Liver (tissue), 3 donors: ENCODE results near the gene HRH3.

ENCODE experiments used
- CTCF ChIP-seq: fragments of 150-350 bp; IDR thresholded peaks from 2 replicates; pipeline ENCODE4 v1.5.1; 2017; ENCODE audit warnings: improper control_type of control experiment, low read depth, low read length; ENCODE audit not compliant: missing input control
- EGR1 ChIP-seq, 2 donors: IDR thresholded peaks; 2 replicates each; pipeline ENCODE4 v1.6.1; 2016 to 2018; ENCODE audit warnings: antibody characterized with exemption in 2 of 2, low read depth in 2 of 2
- GABPA ChIP-seq, 2 donors: IDR thresholded peaks in 1 of 2; conservative IDR thresholded peaks in 1 of 2; 2 replicates each; pipeline ENCODE4 v1.6.1; 2016; ENCODE audit warnings: antibody characterized with exemption in 2 of 2, mild to moderate bottlenecking in 1 of 2, moderate library complexity in 1 of 2
- NR2F2 ChIP-seq: IDR thresholded peaks from 2 replicates; pipeline ENCODE4 v1.6.1; 2016; ENCODE audit warnings: antibody characterized with exemption
- RXRA ChIP-seq, 2 donors: IDR thresholded peaks; 2 replicates each; pipeline ENCODE4 v1.6.1; 2017 to 2018; ENCODE audit warnings: antibody characterized with exemption in 2 of 2, mild to moderate bottlenecking in 1 of 2
- SP1 ChIP-seq: IDR thresholded peaks from 2 replicates; pipeline ENCODE4 v1.6.1; 2018; ENCODE audit warnings: antibody characterized with exemption, mild to moderate bottlenecking
- TAF1 ChIP-seq: conservative IDR thresholded peaks from 2 replicates; pipeline ENCODE4 v1.6.1; 2016; ENCODE audit warnings: antibody characterized with exemption, mild to moderate bottlenecking
- YY1 ChIP-seq: IDR thresholded peaks from 2 replicates; pipeline ENCODE4 v1.6.1; 2016; ENCODE audit warnings: antibody characterized with exemption, mild to moderate bottlenecking
- donor health status: healthy.
- donor health status: healthy.

GRCh38 chr20:62174021-62174804 is 45.9 kb downstream of the HRH3 start:
- TF ChIP-seq CTCF (no peak), NR2F2 (no peak), GABPA (IDR thresholded peaks at IDR 0.05 in 1 of 2, conservative IDR thresholded peaks at IDR 0.05 in 1 of 2) (no peak), SP1 (no peak), RXRA (IDR thresholded peaks at IDR 0.05) (no peak), EGR1 (IDR thresholded peaks at IDR 0.05; ENCODE audit: low read depth in 2 of 2) (no peak), YY1 (no peak), TAF1 (no peak)
